Superior temporal gyrus (tissue), 1 donor: Measurements from ENCODE around the gene OR8B3.

Experiments used
- DNase-seq: peaks from one replicate; pipeline ENCODE4 v3.0.0-alpha.2; 2016; ENCODE audit errors: extremely low spot score

Gene OR8B3

GRCh38 chr11:124359566-124359965 is 39.3 kb downstream of the OR8B3 start:
- DNase-seq = peak; percentile 14

DNA sequence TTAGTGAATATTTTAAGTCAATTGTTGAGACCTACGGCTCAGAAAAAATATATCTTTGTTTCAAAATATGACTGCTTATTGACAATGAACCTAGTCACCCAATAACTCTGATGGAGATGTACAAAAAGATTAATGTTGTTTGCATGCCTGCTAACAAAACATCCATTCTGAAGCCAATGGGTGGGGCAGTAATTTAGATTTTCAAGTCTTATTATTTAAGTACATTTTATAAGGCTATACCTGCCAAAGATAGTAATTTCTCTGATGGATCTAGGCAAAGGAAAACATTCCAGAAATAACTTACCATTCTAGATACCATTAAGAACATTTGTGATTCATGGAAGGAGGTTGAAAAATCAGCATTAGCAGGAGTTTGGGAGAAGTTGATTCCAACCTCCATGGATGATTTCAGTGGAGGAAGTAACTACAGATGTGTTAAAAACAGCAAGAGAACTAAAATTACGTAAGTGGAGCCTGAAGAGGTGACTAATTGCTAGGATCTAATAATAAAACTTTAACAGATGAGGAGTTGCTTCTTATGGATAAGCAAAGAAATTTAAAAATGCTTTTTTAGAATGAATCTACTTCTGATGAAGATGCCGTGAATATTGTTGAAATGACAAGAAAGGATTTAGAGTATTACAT is 52.4 kb downstream of the OR8B3 start:
- DNase-seq = no peak
